Right lobe of liver (tissue), 6 donors: ENCODE data around the gene HSPB9. TPM values are rescaled to one million over a fixed set of nuclear protein-coding genes. Genes with fewer than 3 reads are reported as not detected.

Experiments
- ATAC-seq, 4 donors: fragments of 200-7000 bp; cut with Tn5 transposase; one replicate each; pipeline ENCODE4 v1.9.1; 2020; ENCODE audit warnings: mild to moderate bottlenecking in 4 of 4, moderate library complexity in 4 of 4
- DNase-seq, 3 donors: peaks; one replicate each; pipeline ENCODE4 v3.0.0-alpha.2; 2020
- H3K27ac ChIP-seq, 3 donors: fragments of 200-600 bp; one replicate each; pipeline ENCODE4 v1.8.0; 2022
- H3K27me3 ChIP-seq, 2 donors: fragments of 200-600 bp; one replicate each; pipeline ENCODE4 v1.8.0; 2022
- H3K36me3 ChIP-seq, 4 donors: fragments of 200-600 bp; sonication (generic) in 1 of 4; one replicate each; pipeline versions ENCODE4 v1.5.1 to v1.8.0; 2017 to 2022; ENCODE audit warnings: control low read depth in 1 of 4
- H3K4me1 ChIP-seq, 4 donors: fragments of 200-600 bp; sonication (generic) in 1 of 4; one replicate each; pipeline versions ENCODE4 v1.5.1 to v1.8.0; 2017 to 2022; ENCODE audit warnings: control low read depth in 1 of 4
- H3K4me3 ChIP-seq, 3 donors: fragments of 200-600 bp; one replicate each; pipeline ENCODE4 v1.8.0; 2022
- H3K9me3 ChIP-seq, 4 donors: fragments of 200-600 bp; sonication (generic) in 1 of 4; one replicate each; pipeline versions ENCODE4 v1.5.1 to v1.8.0; 2017 to 2022; ENCODE audit warnings: control low read depth in 1 of 4
- CTCF ChIP-seq, 4 donors: fragments of 200-600 bp in 3 of 4; fragments of 450-650 bp in 1 of 4; IDR thresholded peaks; one replicate each; pipeline versions ENCODE4 v1.5.1 to v1.8.0; 2016 to 2022; ENCODE audit warnings: antibody characterized with exemption in 4 of 4, mild to moderate bottlenecking in 2 of 4
- POLR2A ChIP-seq: fragments of 450-650 bp; IDR thresholded peaks from one replicate; pipeline ENCODE4 v1.6.1; 2017; ENCODE audit warnings: antibody characterized with exemption, mild to moderate bottlenecking
- WGBS: methylation state at CpG from one replicate; pipeline ENCODE4 v1.1.6; 2018; ENCODE audit warnings: low coverage, low lambda C conversion rate; ENCODE audit not compliant: insufficient coverage; ENCODE audit errors: missing lambda C conversion rate; 5-methylcytosine and 5-hydroxymethylcytosine counted together
- intact Hi-C, 2 donors: fragments of 100-400 bp; cut with DNase I; formaldehyde crosslinking; loops; one replicate each; pipeline versions ENCODE4 v1.11.2 to v1.14.1; 2022
- total RNA-seq, 6 experiments: library from RNA; depleted of rRNA in 2 of 6; stranded (reverse); fragments of >200 nt in 2 of 6; fragmentation: NEBNext Ultra II Directional in 3 of 6; extraction: Animal tissue kit (Norgen Biotek cat#: 25700) in 3 of 6; gene quantifications; one replicate each; pipeline versions ENCODE4 v1.1.0 to v1.2.4, GENCODE V29; 2016 to 2023
- donor health status: DM: no; HTN: yes; CAD: no.
- donor health status: DM: no; HTN: no; CAD: no.
- donor health status: DM: no; HTN: no; CAD: no.
- donor health status: DM: no; HTN: yes; CAD: no.
- donor health status: DM: no; HTN: yes; CAD: no.

The HSPB9 gene
- total RNA-seq, 6 experiments from 2014 or later: 0.38 to 1.6 (median 0.85) TPM

DNA sequence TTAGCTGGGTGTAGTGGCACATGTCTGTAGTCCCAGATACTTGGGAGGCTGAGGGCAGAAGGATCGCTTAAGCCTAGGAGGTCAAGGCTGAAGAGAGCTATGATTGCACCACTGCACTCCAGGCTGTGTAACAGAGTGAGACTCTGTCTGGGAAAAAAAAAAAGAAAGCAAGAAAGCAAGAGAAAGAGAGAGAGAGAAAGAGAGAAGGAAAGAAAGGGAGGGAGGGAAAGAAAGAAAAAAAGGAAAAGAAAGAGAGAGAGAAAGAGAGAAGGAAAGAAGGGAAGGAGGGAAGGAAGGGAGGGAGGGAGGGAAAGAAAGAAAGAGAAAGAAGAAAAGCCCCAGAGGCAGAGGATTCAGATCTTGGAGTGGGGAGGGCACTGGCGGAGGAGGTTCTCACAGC is 16.6 kb upstream of the HSPB9 start:
- 100% methylated on average over 1 of the region's 2 CpGs for WGBS
- intact Hi-C loops: no loop called here
- H3K27me3 ChIP-seq: no peaks in the 10 kb centered on the region
- no peak overlapping the region for H3K4me3 ChIP-seq
- no peak for ATAC-seq
- TF ChIP-seq POLR2A: no peak
- TF ChIP-seq CTCF (IDR thresholded peaks at IDR 0.05): no peak
- peaks cover 0 to 24% (median 0%) of the 10 kb centered on the region in 4 donors for H3K36me3 ChIP-seq
- peaks cover 0 to 26% (median 5%) of the 10 kb centered on the region in 4 donors for H3K4me1 ChIP-seq
- H3K9me3 ChIP-seq: no peaks in the 10 kb centered on the region
- no peak for DNase-seq
- no peak overlapping the region for H3K27ac ChIP-seq

GRCh38 chr17:42107124-42107523 is 15.5 kb upstream of the HSPB9 start:
- no peak for DNase-seq
- intact Hi-C loops: no loop called here
- Histone ChIP-seq H3K4me3 (no peak overlapping the region), H3K27ac (no peak overlapping the region), H3K9me3 (no peaks in the 10 kb centered on the region), H3K36me3 (peaks cover 0 to 24% (median 0%) of the 10 kb centered on the region in 4 donors), H3K4me1 (peaks cover 0 to 36% (median 9%) of the 10 kb centered on the region in 4 donors), H3K27me3 (no peaks in the 10 kb centered on the region)
- 44% methylated on average over 5 of the region's 6 CpGs for WGBS
- ATAC-seq: no peak
- TF ChIP-seq CTCF (IDR thresholded peaks at IDR 0.05) (no peak), POLR2A (no peak)

- Histone ChIP-seq H3K27ac (no peak overlapping the region), H3K4me1 (peaks cover 0 to 39% (median 11%) of the 10 kb centered on the region in 4 donors), H3K4me3 (no peak overlapping the region), H3K27me3 (no peaks in the 10 kb centered on the region), H3K9me3 (no peaks in the 10 kb centered on the region), H3K36me3 (peaks cover 0 to 24% (median 0%) of the 10 kb centered on the region in 4 donors)
- intact Hi-C loops: no loop called here
- TF ChIP-seq CTCF (IDR thresholded peaks at IDR 0.05) (no peak), POLR2A (no peak)
- ATAC-seq: peak; percentile 14 to 50 (median 34)
- WGBS: 41% methylated on average over 10 of the region's 51 CpGs
- peak; percentile 62 to 78 (median 73) for DNase-seq
These were observed 14.7 kb upstream of the HSPB9 start for GRCh38 chr17:42107597-42108576.

DNA sequence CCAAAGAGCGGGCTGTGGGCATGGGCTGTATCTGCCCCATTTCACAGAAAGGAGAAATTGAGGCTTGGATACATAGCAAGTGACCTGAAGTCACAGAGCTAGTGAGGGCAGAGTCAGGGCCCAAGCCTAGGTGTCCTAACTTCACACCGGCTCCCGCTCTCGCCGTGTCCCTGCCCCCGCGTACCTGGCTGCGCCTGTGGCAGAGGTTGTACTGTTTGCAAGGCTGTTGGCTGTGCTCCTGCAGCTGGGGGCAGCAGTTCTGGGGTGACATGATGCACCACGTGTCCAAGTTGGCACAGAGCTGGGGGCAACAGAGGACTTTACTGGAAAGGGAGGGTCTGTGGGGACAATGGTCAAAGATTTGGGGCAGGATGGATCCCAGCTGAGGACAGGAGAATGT is 13.5 kb upstream of the HSPB9 start:
- Histone ChIP-seq H3K9me3 (no peaks in the 10 kb centered on the region), H3K27me3 (no peaks in the 10 kb centered on the region), H3K4me3 (no peak overlapping the region), H3K27ac (no peak overlapping the region), H3K36me3 (peaks cover 0 to 22% (median 0%) of the 10 kb centered on the region in 4 donors), H3K4me1 (peaks cover 0 to 43% (median 13%) of the 10 kb centered on the region in 4 donors)
- TF ChIP-seq POLR2A (no peak), CTCF (IDR thresholded peaks at IDR 0.05) (no peak)
- ATAC-seq (peak in 3 of 4 donors; percentile 5 to 34 (median 29)), DNase-seq (peak in 2 of 3 donors; percentile 82 to 83)
- intact Hi-C loops: no loop called here
- WGBS: 46% methylated on average over 6 of the region's 9 CpGs
